ENCODE measurements around the gene F7.
A peak's percentile ranks its signal among the peaks of the same experiment; 100 is the strongest.

Gene F7

DNA sequence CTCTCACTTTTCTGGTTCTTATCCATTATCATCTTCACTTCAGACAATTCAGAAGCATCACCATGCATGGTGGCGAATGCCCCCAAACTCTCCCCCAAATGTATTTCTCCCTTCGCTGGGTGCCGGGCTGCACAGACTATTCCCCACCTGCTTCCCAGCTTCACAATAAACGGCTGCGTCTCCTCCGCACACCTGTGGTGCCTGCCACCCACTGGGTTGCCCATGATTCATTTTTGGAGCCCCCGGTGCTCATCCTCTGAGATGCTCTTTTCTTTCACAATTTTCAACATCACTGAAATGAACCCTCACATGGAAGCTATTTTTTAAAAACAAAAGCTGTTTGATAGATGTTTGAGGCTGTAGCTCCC, 14.2 kb downstream of the F7 start:
- no peak for DNase-seq

DNA sequence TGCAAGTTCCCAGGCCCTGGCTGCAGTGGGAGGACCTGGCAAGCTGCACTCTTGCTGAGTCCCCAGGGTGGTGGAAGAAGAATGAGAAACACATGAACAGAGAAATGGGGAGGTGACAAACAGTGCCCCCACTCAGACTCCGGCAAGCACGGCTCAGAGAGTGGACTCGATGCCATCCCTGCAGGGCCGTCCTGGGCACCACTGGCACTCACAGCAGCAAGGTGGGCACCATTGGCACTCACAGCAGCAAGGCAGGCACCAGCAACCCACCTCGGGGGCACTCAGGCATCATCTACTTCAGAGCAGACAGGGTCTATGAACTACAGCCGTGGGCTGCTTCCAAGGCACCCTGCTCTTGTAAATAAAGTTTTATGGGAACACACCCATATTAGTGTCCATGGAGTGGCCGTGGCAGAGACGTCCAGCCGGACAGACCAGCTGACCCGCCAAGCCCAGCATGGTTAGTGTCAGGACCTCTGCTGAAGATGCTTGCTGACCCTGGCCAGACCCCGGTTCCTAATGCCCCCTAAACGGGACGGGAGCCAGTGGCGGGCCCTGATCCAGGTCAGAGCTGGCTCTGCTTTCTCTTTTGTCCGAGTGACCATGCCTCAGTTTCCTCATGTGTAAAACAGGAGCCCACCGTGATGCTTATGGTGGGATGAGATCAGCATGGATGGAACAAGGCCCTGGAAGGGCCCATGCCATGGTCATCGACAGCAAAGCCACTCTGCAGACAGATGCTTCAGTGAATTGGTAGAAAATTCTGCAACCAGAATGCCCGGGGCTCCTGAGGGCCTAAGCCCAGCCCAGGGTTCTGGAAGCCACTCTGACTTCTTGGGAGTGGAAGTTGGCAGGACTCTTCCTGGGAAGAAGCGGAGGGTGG, 14.9 kb downstream of the F7 start:
- DNase-seq, result no peak

DNA sequence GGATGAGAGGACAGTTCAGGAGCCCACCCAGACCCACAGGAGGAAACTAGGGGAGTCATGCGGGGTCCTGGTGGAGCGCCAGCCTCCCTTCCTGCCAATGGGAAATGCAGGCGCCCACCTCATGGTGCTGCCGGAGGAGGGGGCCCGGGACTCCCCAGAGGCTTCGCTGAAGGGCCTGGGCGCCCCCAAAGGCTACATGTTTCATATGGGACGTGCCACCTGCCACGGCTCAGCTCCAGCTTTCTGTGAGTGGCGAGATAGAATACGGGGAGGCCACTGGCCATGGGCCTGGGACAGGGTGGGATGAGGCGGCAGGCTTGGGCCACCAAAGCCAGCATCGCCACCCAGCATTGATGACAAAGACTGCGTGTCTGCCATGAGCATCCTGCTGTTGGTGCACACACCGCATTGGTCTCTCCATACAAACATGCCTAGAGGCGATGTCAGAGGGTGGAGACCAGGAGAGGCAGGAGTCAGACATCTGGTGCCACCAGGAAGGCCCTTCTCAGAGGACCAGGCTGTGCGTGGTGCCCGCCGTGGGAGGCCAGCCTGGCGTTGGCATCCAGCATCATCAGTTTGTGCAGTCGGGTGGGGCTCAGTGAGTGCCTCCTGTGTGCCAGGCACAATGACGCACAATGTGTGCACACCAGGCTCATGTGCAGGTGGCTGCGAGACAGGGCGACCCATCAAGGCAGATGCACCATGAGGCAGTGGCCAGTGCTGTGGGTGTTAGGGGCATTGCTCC, 15.8 kb downstream of the F7 start:
- no peak for DNase-seq

DNA sequence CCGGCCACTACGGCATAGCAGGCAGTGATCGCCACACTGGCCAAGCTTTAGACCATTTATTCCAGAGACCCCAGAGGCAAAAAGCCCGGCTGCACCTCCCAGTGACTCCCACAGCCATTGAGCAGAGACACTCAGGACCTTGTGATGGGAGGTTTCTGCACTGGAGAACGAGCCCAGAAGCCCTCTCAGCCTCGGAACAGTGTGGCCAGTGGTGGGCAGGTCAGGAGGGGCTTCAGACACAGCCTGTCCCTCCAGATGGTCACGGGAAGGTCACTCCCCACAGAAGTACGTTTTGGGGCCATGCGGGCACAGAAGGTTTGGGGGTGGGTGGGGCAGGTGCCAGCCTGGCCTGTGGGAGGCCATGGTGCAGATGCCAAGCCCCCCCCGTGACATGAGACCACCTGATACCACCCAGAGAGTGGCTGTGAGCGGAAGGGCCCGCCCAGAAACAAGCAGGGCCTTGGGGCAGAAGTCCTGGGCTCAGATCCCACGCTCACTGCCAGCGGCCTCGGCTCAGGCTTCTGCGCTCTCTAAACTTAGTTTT, 16.4 kb downstream of the F7 start:
- no peak for DNase-seq

DNA sequence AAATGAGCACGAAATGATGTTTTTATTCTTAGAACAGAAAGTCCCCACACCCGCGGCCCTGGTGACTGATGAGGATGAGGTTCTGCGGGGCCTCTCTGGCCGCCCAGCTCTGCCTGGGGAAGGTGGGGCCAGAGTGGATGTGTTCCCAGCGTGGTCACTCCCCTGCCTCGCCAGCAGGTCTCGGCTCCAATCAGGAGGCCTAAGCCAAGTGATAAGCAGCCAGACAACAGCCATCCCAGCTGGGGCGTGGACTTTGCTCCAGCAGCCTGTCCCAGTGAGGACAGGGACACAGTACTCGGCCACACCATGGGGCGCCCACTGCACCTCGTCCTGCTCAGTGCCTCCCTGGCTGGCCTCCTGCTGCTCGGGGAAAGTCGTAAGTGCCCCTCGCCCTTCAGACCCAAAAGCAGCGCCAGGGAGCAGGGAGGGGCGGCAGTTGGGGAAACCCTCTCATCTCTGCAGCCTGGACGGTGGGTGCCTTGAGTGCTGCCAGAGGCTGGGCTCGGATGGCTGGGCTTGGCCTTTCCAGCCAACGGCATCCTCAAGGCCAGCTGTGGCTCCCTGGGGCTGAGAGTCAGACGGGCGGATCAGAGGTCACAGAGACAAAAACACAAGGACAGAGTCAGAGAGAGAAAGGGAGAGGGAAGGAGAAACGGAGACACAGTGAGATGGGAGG, 17.1 kb downstream of the F7 start, which contains the start of gene F10:
F10 (plus strand) TSS at position 250 of the 676 bp plus-strand sequence; CDS start at position 307, 57 bp downstream.
- no peak for DNase-seq

DNA sequence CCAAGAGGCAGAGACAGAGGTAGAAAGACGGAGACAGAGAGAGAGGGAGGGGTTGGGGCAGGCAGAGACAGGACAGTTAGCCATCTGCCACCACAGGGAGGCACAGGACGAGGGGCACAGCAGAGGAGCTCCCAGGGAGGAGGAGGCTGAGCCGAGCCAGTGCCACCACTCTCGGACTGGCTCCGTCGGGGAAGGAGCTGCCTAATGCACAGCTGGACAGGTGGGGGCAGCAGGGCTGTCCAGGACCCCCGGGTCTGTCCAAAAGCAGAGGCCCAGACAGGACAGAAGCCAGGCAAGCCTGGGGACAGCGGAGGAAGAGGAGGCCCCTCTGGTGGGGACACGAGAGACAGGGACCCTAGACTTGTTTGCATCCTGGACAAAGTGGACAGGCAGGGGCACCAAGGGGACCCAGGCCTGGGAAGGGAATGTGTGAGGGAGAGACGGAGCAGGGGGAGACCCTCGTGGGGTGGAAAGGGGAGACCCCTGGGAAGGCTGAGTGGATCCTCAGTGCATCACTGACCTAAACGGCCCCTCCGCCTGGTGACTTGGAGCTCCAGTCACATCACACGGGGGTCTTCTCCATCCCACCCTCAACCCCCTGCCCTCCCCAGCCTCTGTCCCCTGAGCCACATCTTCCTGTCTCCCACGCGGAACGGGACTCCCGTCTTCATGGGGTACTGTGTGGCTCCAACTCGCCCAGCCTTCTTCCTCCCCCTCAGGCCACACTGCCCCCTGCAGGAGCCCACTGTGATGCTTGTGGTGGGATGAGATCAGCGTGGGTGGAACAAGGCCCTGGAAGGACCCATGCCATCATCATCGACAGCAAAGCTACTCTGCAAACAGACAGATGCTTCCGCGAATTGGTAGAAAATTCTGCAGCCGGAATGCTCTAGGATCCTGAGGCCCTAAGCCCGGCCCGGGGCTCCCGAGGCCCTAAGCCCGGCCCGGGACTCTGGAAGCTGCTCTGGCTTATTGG, 17.9 kb downstream of the F7 start:
- DNase-seq, result no peak

DNA sequence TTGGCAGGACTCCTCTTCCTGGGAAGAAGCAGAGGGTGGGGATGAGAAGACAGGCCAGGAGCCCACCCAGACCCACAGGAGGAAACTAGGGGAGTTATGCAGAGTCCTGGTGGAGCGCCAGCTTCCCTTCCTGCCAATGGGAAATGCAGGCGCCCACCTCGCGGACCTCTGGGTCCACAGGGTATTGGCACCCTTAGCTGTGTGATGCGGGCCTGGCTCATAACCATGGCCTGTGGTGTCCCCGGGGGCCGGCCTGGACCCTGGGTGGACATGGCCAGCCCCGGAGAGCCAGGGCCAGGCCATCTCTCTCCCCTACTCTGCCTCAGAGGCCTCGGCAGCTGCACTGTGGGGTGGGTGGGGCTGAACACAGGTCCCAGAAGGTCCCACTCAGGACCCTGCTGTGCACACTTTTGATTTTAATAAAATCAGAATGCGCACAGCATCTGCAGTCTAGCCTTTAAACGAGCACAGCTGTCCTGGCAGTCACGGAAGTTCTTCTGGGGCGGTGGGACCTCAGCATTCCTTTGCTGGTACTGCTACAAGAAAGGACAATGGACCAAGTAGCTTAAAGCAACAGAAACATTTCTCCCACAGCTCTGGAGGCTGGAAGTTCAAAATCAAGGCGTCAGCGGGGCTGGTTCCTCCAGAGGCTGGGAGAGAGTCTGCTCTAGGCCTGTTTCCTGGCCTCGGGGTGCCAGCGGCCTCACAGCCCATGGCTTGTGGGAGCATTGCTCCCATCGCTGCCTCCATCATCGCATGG, 18.8 kb downstream of the F7 start:
- DNase-seq, result no peak

DNA sequence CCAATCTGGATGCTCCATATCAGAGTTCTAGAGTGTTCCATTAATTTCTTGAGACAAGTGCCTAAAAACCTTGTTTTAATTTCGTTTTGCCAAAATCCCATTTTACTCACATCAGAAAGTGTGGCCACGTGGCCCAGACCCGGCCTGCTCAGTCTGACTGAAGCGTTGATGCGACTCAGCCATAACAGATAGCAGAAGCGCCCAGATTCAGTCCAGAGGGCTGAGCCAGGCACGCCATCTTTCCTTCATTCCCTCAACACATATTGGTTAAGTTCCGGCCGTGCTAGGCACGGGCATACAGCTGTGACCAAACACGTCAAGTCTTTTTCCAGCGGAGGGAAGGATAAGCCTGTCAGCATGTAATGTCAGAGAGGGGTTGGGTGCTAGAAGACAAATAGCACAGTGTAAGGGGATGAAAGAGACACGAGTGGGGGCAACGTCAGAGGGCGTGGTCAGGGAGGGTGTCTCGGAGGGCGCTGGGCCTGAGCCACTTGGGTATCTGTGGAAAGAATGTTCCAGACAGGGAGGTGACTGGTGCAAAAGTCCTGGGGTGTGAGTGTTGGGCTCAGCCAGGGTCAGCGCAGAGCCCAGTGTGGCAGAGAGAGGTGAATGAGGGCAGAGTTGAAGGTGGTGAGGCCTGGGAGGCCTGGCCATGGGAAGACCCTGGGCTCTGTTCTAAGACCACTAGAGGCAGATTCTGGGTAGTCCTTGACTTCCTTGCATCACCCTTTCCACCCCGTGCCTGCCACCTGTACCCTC, 20.1 kb downstream of the F7 start:
- DNase-seq, result no peak

DNA sequence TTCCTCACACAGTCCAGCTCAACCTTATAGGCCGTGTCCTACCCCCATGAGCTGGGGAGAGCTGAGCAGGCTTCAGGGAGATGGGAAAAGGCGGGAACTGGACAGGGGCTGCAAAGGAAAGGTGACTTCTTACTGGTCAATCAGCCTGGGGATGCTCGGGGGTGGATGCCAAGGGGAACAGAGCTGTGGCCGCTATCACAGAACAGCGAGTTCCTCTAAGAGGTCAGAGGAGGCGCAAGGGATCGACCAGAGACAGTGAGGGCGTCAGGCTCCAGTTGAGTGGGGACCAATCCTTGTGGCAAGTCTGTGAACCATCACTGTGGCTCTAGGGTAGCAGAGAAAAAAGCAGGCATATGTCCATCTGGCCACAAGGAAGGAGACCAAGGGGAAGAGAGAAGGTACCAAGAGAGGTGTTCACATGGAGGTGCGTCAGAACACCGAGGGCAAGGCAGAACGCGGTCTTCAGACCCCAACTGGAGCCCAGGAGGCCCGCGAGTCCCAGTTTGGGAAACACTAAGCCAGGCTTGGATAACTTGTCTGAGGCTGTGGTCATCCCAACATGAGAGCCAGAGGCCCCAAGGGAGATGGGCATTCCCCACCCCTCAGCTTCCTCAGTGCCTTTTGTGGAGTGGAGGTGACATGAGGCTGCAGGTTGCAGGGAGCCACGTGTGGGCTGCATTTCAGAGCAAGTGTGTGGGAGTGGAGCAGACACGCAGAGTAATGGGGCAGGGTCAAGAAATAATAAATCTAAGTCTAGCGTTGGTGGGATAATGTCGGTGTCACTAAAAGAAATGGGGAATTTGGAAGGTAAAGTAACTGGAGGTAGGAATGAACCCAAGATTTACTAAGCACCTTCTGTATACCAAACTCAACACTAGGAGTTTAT, 20.9 kb downstream of the F7 start:
- DNase-seq, result no peak

DNA sequence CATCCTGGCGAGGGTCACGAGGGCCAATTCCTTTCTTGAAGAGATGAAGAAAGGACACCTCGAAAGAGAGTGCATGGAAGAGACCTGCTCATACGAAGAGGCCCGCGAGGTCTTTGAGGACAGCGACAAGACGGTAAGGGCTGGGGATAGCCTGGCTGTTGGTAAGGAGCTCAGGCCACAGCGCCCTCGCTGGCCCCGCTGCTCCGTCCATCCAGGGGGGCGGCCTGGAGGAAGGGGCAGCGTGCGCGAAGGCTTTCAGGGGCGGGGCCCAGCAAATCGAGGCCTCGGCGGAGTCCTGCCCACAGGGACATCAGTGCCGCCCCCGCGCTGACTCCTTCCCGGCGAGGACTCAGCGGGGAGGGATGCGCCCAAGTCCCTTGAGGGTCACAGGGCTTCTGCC, 23.9 kb downstream of the F7 start:
- no peak for DNase-seq

DNA sequence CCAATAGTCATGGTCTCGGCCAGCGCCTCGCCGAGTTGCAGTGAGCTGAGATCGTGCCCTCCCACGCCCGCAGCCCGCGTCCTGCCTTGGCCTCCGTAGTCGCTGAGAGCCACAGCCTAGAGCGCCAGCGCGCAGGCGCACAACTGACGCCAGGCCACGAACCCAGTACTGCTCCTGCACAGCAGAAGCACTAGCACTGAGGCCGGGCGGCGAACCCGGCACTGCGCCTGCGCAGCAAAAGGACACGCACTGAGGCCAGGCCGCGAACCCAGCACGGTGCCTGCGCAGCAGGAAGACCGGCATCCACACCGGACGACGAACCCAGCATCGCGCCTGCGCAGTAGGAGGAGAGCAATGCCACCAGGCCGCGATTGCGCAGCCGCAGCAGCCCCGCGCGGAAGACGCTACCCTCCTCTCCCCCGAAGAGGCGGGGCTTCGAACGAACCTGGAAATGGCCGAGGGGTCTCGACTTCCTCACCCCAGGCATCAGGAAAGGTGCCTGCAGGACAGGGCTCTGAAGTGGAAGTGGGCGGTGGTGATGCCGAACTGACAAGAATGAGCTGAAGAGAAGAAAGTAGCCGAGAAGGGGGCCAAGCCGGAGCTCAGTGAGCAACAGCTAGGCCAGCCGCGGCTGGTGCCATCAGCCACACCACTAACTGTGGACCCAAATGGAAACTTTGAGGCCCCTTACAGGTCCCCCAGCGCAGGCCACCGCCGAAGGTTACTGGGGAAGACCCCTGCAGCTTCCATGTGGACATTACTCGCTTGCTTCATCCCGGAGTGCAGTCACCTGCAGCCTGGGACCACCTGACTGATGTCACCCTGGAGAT, 24.5 kb downstream of the F7 start:
- DNase-seq, result peak; percentile 51

DNA sequence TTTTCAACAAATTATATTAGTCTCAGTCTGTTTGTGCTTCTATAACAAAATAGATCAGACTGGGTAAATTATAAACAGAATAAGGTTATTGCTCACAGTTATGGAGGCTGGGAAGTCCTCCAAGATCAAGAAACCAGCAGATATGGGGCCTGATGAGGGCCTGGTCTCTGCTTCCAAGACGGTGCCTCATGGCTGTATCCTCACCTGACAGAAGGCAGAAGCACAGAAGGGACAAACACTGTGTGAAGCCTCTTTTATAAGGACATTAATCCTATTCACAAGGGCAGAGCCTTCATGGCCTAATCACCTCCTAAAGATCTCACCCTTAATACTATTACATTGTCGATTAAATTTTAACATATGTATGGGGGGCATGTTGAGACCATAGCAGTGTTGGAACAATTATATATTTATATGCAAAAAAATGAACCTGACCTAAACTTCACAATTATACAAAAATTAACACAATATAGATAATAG, 29.7 kb downstream of the F7 start:
- DNase-seq, result no peak

DNA sequence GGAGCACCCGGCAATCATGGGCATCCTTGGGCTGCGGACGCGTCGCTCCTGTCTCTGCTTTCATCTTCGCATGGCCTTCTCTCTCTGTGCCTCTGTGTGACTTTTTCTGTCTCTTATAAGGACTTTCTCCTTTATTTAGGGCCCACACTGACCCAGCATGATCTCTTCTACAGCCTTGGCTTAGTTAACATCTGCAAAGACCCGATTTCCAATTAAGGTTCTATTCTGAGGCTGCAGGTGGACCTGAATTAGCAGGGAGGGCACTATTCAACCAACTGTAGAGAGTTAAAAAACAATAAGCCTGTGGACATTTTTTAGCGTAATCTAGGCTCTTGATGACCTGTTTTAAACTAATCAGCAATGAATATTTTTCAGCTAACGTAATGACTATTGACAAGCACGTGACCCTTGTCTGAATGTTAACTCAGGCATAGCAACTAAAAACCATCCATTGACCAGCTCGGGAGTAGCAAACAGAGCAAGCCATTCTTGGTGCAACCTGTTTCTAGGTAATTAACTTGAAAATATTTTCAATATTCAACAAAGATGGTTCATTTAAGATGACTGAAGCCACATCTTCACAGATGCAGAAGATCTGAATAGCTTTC, 32.2 kb downstream of the F7 start:
- DNase-seq, result no peak

DNA sequence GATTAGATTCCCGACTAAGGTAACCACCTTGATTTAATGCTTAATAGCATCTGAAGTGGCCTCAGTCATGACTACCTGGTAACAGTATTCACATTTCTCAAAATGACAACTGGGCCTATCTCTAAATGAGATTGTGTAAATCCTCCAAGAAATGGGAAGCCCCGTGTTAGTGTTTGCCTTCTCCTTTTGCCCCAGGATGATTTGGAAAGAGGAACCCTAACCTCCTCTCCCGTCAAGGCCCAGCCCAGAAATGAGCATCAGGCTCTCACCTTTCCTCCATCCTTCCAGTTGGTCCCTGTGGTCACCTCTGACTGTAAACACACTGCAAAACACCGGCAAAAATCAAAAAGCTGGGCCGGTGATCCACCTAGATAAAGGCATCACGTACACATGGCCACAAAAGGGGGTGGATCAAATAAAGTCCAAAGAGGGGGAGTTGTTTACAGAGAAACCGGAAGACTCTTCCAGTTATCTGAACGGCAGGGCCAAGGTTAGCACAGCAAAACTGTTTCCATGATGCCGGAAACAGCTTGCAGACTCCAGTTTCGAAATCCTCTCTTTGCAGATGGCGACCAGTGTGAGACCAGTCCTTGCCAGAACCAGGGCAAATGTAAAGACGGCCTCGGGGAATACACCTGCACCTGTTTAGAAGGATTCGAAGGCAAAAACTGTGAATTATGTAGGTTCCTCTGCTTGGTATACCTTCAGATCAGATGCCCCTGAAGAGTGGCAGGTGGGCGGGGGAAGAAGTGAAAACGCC, 33.4 kb downstream of the F7 start:
- no peak for DNase-seq

DNA sequence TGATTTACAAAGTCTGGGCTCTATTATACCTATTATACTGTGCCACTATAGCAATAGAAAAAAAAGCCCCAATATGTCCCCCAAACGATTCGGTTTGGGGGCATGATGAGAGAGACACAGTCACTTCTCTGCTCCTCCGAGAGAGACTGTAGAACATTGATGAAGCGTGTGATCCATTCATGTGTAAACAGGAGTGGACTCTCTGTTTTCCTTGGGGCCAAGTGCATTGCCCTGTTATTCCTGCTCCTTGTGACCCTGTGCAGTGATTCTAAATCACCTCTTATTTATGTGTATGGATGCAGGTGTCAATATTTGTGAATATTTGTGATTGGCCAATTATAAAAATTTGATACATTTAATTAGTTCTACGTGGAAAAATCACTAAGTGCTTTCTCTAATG, 34.0 kb downstream of the F7 start:
- no peak for DNase-seq

DNA sequence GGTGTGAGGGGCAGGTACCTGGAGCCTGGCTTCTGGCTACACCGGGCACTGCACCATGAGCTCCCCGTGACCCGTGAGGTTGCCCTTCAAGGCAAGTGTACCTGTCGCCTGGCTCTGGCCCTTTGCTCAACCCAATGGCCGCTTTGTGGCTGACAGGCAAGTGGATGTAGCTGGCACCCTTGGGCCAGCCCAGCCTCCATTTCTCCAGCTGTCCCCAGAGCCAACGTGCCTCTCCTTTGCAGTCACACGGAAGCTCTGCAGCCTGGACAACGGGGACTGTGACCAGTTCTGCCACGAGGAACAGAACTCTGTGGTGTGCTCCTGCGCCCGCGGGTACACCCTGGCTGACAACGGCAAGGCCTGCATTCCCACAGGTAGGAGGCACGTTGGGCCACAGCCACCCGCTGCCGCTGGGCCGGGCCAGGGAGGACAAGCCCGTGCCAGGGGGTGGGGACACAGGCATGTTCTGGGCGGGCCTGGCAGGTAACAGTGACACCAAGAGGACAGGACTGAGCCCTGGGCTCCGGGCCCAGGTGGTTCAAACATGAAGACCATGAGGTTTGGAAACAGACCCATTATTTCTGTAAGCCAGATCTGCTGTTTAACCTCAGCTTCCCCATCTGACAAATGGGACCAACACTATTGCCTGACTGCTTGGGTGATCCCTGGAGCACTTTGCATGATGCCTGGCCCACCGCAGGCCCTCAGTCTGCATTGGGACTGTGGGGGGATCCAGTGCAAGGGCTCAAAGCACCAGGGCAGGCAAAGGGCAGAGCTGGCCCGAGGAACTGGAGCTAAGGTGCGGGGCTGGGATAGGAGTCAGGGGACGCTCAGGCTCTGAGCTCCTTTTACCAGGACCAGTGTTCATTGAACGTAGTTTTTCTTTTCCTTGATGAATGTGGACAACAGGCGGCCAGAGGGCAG, 35.3 kb downstream of the F7 start:
- DNase-seq, result no peak

All from CD4-positive, alpha-beta T cell treated with Interleukin-6 for 4 hours (primary cell).